ENCODE measurements around the gene ZNF462. TPM values are rescaled to one million over a fixed set of nuclear protein-coding genes. Genes with fewer than 3 reads are reported as not detected.

Gene ZNF462
- total and polyA plus RNA-seq, 4 donors = 0.35 to 2.1 (median 1.4) TPM

DNA sequence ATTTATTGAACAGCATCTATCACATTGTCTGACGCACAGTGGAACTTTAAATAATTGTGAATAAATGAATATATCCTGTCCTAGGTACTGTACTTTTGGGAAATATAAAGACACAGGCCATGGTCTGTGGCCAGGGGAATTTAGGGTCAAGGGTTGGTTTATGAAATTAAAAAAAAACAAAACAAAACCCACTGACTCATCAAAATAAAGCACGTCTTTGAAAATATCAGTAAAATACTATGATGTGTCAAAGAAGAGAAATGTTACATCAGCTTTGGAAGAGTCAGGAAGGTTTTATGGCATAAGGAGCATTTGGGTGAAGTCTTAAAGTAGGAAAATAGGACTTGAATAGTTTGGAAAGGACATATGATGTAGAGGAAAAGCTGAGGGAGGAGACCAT, 70.5 kb downstream of the ZNF462 start:
- Histone ChIP-seq H3K4me3 (ENCODE audit: low read depth in 1 of 3, low read length in 3 of 3) (no peak overlapping the region), H3K9ac (ENCODE audit: low read depth in 1 of 2, low read length in 2 of 2) (no peak overlapping the region), H3K36me3 (ENCODE audit: control insufficient read depth in 4 of 4, insufficient read depth in 3 of 4, low read depth in 1 of 4, low read length in 3 of 4) (no peaks in the 10 kb centered on the region), H3K4me1 (ENCODE audit: control insufficient read depth in 4 of 4, insufficient read depth in 4 of 4, low read length in 3 of 4) (peaks cover 0 to 11% (median 7%) of the 10 kb centered on the region in 4 donors), H3K27ac (ENCODE audit: low read depth in 1 of 2, low read length in 2 of 2) (no peak overlapping the region), H3K9me3 (ENCODE audit: control insufficient read depth in 4 of 4, low read length in 3 of 4) (peaks cover 0 to under 1% (median 0%) of the 10 kb centered on the region in 4 donors), H3K27me3 (ENCODE audit: control insufficient read depth in 4 of 4, insufficient read depth in 4 of 4, low read length in 3 of 4) (no peaks in the 10 kb centered on the region)
- 75% methylated on average over 2 of the region's 2 CpGs for WGBS
- DNase-seq (ENCODE audit: low spot score) = no peak
- no peak for TF ChIP-seq YY1 (IDR thresholded peaks at IDR 0.05)
- no peak for TF ChIP-seq NR2F2 (IDR thresholded peaks at IDR 0.05)
- no peak for TF ChIP-seq GABPA (IDR thresholded peaks at IDR 0.05 in 1 of 2, conservative IDR thresholded peaks at IDR 0.05 in 1 of 2)
- TF ChIP-seq, protein P1, sequence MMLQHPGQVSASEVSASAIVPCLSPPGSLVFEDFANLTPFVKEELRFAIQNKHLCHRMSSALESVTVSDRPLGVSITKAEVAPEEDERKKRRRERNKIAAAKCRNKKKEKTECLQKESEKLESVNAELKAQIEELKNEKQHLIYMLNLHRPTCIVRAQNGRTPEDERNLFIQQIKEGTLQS (IDR thresholded peaks at IDR 0.05) = no peak

DNA sequence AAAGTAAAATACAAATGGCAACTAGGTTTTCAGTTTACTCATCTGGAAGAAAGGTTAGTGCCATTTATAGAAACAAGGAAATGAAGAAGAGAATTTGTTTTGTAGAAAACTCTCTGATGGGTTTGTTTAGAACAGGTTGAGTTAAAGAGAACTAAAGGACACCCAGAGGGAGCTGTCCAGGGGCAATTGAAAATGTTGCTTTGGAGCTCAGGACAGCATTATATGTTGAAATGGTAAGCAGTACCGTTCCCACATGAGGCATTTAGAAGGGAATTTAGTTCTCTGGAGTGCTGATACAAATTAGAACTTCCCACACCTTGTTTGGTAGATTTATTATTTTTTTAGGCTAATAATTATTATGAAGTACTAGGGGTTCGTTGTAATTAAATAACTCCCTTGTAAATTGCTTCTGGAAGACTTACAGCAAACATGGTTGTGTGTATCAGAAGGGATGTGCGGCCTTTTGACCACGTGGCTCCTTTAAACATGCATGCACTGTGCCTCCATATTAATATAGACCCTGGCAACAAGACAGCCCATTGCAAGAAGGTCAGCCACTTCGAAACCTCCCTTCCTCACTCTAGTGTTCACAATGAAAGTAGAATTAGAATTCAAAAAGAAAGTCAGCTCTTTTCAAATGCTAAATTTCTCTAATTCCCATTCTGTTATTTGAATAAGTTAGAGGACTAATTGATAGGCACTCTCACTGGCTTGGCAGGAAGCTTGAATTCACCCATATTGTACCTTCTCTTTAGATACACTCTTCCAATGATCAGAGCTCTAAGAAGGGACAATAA, 71.7 kb downstream of the ZNF462 start:
- H3K9me3 ChIP-seq (ENCODE audit: control insufficient read depth in 4 of 4, low read length in 3 of 4) = no peaks in the 10 kb centered on the region
- H3K4me1 ChIP-seq (ENCODE audit: control insufficient read depth in 4 of 4, insufficient read depth in 4 of 4, low read length in 3 of 4) = peaks cover 0 to 11% (median 7%) of the 10 kb centered on the region in 4 donors
- H3K4me3 ChIP-seq (ENCODE audit: low read depth in 1 of 3, low read length in 3 of 3) = no peak overlapping the region
- no peak overlapping the region for H3K9ac ChIP-seq (ENCODE audit: low read depth in 1 of 2, low read length in 2 of 2)
- H3K27me3 ChIP-seq (ENCODE audit: control insufficient read depth in 4 of 4, insufficient read depth in 4 of 4, low read length in 3 of 4) = no peaks in the 10 kb centered on the region
- no peak for DNase-seq (ENCODE audit: low spot score)
- 85% methylated on average over 5 of the region's 5 CpGs for WGBS
- H3K27ac ChIP-seq (ENCODE audit: low read depth in 1 of 2, low read length in 2 of 2) = no peak overlapping the region
- no peaks in the 10 kb centered on the region for H3K36me3 ChIP-seq (ENCODE audit: control insufficient read depth in 4 of 4, insufficient read depth in 3 of 4, low read depth in 1 of 4, low read length in 3 of 4)
- no peak for TF ChIP-seq HNF4G (IDR thresholded peaks at IDR 0.05)
- TF ChIP-seq YY1 (IDR thresholded peaks at IDR 0.05) = no peak
- TF ChIP-seq HNF4A (conservative IDR thresholded peaks at IDR 0.05) = no peak
- TF ChIP-seq, protein P2, sequence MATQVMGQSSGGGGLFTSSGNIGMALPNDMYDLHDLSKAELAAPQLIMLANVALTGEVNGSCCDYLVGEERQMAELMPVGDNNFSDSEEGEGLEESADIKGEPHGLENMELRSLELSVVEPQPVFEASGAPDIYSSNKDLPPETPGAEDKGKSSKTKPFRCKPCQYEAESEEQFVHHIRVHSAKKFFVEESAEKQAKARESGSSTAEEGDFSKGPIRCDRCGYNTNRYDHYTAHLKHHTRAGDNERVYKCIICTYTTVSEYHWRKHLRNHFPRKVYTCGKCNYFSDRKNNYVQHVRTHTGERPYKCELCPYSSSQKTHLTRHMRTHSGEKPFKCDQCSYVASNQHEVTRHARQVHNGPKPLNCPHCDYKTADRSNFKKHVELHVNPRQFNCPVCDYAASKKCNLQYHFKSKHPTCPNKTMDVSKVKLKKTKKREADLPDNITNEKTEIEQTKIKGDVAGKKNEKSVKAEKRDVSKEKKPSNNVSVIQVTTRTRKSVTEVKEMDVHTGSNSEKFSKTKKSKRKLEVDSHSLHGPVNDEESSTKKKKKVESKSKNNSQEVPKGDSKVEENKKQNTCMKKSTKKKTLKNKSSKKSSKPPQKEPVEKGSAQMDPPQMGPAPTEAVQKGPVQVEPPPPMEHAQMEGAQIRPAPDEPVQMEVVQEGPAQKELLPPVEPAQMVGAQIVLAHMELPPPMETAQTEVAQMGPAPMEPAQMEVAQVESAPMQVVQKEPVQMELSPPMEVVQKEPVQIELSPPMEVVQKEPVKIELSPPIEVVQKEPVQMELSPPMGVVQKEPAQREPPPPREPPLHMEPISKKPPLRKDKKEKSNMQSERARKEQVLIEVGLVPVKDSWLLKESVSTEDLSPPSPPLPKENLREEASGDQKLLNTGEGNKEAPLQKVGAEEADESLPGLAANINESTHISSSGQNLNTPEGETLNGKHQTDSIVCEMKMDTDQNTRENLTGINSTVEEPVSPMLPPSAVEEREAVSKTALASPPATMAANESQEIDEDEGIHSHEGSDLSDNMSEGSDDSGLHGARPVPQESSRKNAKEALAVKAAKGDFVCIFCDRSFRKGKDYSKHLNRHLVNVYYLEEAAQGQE (IDR thresholded peaks at IDR 0.05) = no peak
- TF ChIP-seq, protein P1 (IDR thresholded peaks at IDR 0.05) = no peak
- no peak for TF ChIP-seq RXRA (IDR thresholded peaks at IDR 0.05)
- TF ChIP-seq, protein P3, sequence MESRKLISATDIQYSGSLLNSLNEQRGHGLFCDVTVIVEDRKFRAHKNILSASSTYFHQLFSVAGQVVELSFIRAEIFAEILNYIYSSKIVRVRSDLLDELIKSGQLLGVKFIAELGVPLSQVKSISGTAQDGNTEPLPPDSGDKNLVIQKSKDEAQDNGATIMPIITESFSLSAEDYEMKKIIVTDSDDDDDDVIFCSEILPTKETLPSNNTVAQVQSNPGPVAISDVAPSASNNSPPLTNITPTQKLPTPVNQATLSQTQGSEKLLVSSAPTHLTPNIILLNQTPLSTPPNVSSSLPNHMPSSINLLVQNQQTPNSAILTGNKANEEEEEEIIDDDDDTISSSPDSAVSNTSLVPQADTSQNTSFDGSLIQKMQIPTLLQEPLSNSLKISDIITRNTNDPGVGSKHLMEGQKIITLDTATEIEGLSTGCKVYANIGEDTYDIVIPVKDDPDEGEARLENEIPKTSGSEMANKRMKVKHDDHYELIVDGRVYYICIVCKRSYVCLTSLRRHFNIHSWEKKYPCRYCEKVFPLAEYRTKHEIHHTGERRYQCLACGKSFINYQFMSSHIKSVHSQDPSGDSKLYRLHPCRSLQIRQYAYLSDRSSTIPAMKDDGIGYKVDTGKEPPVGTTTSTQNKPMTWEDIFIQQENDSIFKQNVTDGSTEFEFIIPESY (IDR thresholded peaks at IDR 0.05) = no peak
- TF ChIP-seq TAF1 (conservative IDR thresholded peaks at IDR 0.05) = no peak
- TF ChIP-seq EGR1 (IDR thresholded peaks at IDR 0.05; ENCODE audit: low read depth in 2 of 2) = no peak
- no peak for TF ChIP-seq FOXA1 (IDR thresholded peaks at IDR 0.05)
- TF ChIP-seq JUND (IDR thresholded peaks at IDR 0.05) = no peak
- no peak for TF ChIP-seq RAD21 (IDR thresholded peaks at IDR 0.05)
- TF ChIP-seq GABPA (IDR thresholded peaks at IDR 0.05 in 1 of 2, conservative IDR thresholded peaks at IDR 0.05 in 1 of 2) = no peak
- TF ChIP-seq, protein P4, sequence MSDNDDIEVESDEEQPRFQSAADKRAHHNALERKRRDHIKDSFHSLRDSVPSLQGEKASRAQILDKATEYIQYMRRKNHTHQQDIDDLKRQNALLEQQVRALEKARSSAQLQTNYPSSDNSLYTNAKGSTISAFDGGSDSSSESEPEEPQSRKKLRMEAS (IDR thresholded peaks at IDR 0.05) = no peak

All from liver (tissue), 9 donors.